HG03159 (cell line): Measurements from ENCODE around the gene HMX1.

Experiments used
- ATAC-seq: cut with Tn5 transposase; IDR thresholded peaks from one replicate; pipeline ENCODE4 v1.9.1; 2021; ENCODE audit warnings: mild to moderate bottlenecking, moderate library complexity; ENCODE audit not compliant: unreplicated experiment

HMX1 gene

DNA sequence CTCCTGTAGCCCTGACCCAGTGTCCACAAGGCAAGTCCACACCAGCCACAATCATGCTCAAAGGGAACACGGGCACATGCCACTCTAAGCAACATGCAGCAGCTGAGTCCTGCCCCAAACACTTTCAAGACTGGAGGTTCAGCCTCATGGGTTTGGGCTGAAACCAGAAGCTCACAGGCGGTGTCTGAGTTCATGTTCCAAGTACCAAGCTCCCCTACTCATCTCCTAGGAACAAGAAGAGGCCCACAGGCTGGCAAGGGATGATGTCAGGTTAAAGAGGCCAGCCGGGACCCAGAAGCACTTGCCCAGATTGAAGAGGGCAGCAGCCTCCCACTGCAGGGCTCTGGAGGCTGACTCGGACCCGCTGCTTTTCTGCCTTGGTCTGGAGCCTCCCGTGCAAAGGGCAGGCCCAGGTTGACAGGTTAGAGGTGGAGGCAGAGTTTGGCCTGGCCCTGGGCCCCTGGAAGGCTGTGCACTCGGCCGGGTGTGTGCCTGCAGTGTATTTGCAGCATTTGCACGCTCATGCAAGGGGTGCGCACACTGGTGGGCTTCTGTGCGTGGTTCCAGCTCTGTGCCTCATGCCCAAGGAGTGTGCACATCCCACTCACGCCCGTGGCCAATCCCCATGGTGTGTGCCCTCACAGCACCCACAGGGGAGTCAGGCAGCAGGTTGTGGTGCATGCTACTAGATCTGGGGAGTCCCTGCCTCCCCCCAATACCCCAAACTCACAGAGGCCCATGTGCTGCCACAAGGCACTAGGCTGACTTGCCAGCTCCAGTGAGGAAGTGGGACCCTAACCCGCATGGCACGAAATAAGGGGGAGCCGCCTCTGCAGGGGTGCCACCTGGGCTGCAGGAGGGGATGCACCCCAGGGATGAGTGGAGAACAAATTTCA lies 2.4 kb downstream of the HMX1 start:
- no peak for ATAC-seq

DNA sequence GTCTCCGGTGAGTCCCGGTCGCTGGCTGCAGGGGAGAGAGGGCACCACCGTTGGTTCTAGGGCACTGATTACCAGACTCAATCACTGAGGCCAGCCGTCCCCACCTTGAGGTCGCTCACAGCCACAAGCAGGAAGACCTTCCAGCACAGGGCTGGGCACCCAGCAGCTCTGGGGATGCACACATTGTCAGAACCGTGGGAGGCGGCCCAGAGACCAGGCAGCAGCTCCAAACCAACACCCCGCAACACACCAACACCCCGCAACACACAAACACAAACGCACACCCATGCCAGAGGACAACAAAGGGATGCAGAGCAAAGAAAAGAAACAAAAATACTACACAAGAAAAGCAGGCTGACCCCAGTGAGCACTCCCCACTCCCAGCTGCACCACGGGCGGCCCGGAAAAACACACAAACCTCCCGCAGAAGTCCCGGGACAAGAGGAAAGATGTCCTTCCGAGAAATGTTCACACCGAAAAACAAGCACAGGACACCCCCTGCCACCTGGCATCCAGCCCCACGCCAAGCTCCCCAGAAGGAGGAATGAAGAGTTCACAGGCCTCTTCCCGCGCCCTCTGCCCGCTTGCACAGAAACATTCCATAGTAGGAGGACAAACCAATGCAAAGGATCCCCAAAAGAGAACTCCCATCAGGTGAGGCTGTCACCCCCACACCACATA lies 3.2 kb downstream of the HMX1 start:
- no peak for ATAC-seq

DNA sequence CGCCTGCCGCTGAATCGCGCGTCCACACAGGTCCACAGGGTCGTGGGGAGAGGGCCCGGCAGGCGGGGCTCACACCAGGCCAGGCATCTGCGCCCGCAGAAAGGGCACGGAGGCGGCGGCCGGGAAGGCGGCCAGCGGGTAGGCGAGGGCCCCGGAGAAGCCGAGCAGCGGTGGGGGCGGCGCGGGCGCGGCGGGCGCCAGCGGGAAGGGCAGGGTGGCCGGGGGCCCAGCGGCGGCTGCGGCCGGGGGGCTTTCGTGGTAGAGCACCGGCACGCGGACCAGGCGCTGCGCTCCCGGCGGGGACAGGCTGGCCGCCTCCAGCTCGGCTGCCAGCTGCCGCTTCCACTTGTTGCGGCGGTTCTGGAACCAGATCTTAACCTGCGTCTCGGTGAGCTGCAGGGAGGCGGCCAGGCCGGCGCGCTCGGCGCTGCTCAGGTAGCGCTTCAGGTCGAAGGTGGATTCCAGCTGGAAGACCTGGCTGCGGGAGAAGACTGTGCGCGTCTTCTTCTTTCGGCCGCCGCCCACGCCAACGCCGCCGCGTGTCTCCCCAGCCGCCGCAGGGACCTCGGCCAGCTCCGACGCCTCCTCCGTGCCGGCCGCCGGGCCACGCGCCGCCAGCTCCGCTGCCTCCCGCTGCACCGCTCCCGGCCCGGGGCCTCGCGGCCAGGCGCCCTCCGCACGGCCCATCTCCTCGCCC lies 3.9 kb downstream of the HMX1 start:
- no peak for ATAC-seq

DNA sequence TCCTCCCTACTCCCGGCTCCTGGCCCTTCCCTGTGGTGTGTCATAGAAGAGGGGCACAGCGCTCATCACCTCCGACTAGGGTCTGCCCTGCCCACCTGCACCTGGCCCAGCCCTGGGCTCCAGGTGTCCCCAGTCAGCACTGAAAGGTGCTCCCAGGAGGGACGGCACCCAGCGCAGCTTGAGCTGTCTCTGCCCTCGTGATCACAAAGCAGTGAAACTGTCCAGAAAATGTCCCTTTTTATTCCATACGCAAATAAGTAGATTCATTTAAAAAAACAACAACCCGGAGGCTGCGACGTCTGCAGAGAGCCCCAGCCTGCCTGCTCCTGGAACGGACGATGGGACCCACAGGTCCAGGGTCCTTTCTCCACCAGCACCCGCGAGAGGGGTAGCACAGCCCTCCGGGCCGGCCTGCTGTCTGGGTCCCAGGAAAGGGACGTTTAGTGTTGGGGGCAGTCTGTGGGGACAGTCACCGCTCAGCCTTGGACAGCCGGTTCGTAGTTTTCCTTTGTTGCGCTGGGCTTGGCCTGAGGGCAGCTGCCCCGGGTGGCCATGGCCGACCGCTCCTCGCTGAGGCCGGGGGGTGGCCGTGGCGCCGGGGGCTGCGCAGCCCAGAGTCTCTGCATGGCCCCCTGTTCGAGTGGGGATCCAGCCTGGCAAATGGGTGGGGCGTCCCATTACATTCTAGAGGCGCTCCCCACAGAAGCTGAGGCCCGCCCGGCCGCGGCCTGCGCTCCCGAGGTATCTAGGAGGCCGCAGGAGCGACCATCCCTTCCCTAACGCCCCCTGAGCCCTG lies 4.6 kb downstream of the HMX1 start:
- ATAC-seq = no peak

DNA sequence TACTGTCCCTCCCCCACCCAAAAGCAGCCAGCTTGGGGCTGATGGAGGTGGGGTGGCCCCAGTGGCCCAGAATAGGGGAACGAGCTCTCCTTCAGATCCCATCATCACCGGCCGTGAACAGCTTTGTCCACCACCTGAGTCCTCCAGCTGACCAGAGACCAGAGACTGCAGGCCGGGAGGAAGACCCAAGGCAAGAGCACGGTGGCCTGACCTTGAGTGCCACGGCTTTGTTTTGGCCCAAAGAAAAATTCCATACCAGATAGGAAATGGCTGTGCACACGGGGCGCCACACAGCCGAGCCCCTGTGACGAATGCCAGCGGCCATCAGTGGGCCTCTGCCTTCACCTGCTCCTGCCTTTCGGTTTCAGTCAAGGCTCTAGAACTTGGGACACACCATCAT lies 5.2 kb downstream of the HMX1 start:
- no peak for ATAC-seq

DNA sequence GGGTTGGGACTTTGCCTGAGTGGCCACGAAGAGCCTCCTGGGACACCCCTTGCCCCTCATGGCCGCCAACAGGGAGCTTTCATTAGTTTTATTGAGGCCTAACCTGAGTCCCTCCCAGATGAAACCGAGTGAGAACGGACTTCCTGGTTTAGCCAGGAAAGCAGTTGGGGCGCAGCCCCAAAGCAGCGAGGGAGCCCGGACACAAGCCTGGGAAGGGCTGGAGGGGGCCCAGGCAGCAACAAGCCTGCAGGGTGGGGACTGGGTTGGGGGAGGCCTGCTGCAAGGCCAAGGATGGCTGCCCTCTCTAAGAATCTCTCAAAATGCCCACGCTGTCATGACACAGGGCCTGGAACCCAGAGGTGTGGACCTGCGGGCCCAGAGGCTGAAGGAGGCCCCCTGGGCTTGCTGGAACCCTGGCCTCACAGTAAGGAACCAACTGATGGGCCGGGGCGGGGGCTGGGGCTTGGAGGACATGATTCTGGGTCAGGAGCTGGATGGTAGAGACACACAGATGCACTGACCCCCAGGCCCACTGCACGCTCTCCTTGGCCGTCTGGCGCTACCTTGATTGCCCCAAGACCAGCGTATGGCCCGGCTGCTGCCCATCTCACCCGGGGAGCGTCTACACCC lies 5.8 kb downstream of the HMX1 start:
- no peak for ATAC-seq

DNA sequence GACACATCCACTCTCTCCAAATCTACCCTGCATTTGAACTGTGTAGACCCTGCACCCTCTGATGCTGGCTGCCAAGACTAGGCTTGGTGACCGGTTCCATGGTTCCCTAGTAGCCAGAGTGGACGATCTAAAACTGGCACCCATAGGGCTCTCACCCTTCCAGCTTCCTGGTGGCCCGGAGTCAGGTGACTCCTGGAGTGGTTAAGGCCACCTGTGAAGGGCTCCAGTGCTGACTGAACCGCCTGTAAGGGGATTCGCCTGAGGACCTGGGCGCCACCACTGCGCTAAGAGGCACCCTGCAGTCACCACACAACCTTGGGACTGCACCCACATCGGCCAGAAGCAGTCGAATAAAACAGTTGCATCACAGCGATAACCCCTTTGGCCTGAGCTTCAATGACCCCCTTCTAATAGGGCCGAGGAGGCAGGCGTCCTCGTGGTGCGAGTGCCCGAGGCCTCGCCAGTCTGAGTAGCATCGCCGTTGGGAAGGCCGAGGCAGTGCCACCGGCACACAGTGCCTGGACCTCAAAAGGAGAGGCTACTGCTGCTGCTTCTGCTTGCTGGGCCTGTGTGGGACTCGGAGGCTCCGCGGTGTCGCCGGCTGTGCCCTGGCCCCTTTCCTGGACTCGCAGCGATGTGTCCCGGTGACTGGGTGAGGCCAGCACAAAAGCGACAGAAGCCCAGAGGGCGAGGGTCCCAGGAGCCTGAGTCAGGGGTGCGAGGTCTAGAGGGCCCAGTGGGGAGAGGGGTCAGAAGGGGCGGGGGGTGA lies 6.5 kb downstream of the HMX1 start:
- no peak for ATAC-seq

DNA sequence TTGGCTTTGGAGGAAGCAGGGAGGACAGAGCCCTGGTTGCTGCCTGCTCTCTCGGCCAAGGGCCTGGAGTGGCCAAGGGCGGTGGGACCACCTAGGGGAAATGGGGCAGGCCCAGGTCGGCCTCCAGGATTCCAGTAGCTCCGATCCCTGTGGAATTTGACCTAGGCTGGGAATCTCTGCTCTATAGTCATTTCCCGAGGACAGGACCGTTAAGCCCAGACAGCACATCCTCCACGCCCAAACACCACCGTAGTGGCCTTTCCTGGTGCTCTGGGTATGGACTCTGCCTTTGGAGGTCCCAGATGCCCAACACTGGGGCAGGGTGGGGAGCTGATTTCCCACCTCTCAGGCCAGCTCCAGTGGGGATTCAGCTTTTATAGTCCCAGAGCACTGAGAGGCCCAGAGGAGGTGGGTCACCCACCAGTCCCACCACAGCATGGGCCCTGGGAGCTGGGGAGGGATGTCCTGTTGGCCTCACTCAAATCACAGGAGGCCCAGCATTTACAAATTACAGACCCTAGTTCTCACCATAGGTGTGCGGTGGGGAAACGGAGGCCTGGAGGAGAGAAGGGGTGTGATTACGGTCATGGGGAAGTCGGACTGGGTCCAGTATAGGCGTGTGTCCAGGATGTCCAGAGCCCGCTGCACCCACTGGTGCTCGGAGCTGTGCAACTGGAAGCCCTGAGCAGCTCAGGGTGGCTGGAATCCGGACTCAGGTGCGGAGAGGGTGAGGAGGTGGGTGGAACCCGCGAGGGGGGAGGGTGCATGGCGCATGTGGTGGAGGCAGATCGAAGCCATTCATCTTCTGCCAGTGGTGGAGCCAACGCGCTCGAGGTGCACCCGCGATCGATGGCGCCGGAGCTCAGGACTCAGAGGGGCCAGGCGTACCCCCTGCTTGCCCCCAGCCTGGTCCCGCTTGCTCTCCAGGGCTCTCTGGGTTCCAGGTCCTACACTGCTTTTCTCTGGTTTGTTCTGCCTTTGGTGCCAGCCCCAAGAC lies 7.7 kb downstream of the HMX1 start:
- no peak for ATAC-seq

DNA sequence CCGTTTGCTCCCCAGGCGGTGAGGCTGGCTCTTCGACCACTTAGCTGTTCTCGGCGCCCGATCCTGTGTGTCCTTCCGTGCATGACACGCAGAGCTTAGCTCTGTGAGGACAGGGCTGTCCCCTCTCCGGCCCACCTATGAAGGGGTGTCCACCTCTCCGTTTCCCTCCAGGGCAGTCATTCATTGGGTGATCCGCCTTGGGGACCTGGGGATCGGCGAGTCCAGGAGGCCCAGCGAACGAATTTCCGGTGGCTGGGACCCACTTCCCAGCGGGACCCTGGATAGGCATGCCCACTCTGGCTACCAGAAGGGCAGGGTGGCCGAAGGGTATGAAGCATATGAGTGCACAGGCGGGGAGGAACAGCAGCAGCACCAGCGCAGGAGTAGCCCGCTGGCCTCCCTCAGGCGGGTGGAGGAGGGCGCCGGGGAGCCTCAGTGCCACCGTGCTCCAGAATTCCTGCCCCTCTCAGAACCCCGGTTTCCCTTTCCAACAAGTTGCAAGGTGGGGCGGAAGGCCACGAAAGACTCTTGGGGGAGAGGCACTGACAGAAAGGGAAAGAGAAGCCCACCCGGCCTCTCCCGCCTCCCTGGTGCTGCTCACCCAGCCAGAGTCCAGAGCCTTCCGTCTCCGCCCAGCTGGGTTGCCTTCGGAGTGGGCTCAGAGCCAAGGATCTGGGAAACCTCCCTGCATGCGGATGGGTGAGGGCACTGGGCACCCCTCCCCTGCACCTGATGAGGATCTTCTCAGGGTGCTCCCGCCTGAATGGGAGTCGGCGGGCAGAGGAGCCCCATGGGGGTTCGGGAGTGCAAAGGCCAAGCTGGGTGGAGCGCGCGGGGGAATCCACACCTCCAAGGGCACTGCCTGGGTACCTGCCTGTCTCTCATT lies 8.6 kb downstream of the HMX1 start:
- ATAC-seq = no peak

DNA sequence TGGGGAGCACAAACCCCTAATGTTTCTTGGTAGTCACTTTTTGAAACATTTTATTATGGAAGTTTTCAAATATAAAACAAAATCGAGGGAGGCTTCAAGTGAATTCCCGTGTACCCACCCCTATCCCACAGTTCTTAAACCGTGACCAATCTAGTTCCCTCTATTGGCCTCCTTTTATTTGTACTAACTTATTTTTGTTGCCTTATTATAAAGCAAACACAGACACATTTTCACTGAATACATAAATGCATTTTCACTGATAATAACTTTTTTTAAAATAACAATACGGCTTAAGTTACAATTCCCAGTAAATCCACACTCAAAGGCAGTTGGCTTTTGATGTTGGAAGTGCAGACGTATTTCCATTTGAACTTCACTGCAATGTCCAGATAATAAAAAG lies 9.3 kb downstream of the HMX1 start:
- ATAC-seq = no peak

DNA sequence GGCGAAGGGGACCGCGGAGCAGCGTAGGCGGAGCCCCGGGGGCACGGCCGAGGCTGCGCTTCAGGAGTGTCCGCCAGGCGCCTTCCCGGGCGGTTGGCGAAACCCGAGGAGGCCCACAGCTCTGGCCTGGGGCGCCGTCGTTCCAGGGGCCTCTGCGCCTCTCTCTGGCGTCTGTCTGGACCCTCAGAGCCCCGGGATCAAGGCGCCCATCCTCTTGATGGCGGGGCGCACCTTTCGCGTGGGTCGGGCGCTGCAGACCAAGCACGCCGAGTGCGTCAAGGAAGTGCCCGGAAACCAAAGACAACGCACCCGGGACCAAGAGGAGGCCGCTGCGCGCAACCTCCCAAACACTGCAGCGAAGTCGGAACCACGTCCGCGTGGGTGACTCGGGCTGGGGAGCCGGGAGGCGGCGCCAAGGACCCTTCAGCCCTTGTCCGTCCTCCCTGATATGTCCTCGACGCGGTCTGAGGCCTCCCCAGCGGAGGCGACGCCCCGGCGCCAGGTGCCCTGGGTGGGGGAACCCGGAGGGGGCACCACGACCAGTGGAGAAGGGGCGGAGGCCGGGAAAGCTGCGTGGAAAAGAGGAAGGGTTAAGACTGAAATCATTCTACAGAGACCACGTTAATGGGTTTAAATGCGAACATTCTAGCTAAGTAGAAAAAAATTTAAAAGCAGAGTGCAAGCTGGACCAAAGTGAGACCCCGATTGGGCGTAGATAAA lies 9.9 kb downstream of the HMX1 start:
- no peak for ATAC-seq

DNA sequence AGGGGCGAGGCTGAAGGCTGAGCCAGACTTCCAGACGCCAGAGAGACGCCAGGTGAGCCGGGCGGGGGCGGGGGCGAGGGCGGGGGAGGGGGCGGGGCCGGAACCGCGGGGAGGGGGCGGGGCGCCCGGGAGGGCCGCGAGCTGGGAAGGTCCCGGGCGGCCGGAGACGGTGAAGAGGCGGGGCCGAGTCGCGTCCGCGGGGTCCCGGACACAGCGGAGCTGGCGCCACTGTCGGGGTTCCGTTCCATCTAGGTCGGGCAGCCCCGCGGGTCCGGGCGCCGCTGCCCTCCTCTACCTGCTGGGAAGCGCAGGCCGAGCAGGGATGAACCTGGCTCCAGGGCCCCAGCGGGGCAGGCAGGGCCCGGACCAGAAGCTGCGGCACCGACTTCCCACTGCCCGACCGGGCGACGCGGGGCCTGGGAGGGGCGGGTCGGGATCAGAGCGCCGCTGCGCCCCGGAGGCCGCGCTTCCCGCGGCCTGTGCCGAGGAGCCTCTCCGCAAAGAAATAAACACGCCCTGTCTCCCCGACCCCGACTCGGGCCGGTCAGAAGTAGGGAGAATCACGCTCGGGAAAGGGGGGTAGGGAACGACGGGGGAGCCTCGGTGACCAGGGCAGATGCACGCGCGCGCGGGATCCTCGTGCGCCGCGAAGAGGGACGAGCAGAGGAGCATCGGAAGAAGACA lies 10.6 kb downstream of the HMX1 start:
- no peak for ATAC-seq

DNA sequence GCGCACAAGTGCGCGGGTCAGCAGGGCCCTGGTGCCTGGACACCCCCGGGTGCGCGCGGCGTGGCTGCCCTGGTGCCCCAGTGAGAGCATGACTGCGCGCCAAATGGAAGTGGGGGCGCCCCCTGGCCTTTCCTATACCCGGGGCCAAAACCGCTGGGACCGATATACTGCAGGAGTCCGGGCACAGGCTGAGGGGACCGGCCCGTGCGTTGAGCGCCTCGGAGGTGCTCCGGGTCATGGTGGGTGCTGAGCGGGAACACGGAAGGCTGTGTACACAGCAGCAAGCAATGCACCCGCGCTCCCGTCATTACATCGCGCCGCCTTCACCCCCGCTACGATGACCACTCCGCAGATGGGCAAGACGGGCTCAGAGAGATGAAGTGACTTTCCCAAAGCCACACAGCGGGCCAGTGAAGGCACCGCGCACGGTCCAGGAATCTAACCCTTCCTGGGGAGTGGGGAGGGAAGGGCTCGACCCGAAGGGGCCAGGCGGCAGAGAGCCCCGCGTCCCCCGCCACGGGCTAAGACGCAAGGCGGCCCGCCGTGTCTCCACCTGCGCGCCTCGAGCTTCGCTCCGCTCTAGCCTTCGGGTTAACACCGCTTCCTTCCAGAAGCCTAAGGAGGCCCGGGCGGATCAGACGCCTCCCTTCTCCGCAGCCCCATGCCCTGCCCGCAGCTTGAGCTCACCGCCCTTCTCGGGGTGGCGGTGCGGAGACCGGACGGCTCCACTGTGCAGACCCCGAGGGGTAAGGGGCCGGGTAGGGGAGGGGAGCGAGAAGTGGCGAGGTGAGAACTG lies 11.3 kb downstream of the HMX1 start:
- ATAC-seq = no peak

DNA sequence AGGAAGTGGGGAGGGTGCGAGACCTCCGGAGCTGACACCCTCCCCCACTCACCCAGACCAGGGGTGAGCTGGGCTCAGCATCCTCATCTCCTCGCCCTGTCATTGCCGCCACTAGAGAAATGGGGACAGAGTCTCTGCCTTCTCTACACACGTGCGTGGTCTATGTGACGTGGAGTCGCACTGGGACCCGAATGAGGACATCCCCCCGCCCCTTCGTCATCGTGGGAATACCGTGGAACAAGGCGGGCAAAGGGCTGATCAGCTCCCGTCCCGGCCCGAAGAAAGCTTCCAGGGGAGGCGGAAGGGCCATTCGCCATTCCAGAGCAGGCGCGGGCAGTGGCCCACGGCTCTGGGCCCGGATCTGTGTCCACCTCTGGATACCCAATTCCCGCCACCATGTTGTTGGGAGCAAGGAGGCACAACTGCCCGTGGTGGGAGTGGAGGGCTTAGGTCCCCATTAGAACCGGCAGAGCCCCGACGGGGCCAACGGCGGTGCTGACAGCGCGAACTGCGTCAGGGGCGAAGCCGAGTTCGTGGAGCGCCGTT lies 12.0 kb downstream of the HMX1 start:
- no peak for ATAC-seq

DNA sequence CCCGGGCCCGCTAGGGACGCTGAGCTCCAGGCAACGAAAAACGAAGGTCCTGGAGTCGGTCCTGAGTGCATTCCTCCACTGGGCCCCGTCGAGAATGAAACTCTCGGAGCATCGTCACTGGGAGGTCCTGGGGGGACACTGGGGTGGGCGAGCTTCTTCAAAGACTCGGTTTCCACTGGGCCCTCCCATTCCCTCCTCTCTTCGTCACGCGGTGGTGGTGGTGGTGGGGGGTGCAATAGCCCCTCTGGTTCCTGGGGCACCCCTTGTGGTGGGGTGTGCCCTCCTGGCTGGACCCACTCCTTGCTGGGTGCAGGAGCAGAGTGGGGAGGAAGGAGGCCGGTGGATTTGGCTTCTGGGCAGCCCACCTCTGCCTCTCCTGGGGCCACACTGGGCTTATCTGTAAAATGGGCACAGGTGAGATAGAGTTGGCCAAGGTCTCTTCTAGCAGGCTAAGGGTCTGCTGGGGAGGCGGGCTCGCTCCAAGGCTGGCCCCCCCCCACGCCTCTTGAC lies 12.9 kb downstream of the HMX1 start:
- no peak for ATAC-seq
